SK-N-MC (cell line): ENCODE results near the gene CLEC16A.

ENCODE experiments used
- EZH2 ChIP-seq: fragments of 200-600 bp; sonication (generic); IDR thresholded peaks from one replicate; pipeline ENCODE4 v1.6.1; 2017; ENCODE audit warnings: antibody characterized with exemption
- POLR2AphosphoS5 ChIP-seq: IDR thresholded peaks from 2 replicates; pipeline ENCODE4 v1.6.1; 2012; ENCODE audit warnings: mild to moderate bottlenecking, low read depth, low read length, borderline replicate concordance

- TF ChIP-seq POLR2AphosphoS5 (no peak), EZH2 (no peak)
Measured at GRCh38 chr16:11201498-11202259, 257.3 kb downstream of the CLEC16A start.
